H1 (cell line): ENCODE results near the gene PTPN13. TPM values are rescaled to one million over a fixed set of nuclear protein-coding genes. Genes with fewer than 3 reads are reported as not detected.

Experiments
- CTBP2 ChIP-seq: IDR thresholded peaks from 2 replicates; pipeline ENCODE4 v1.7.0; 2011; ENCODE audit warnings: borderline replicate concordance, mild to moderate bottlenecking, moderate library complexity, mixed read lengths, low read length; ENCODE audit not compliant: insufficient read depth, insufficient read length
- EZH2 ChIP-seq: fragments of 200-600 bp; sonication (generic); IDR thresholded peaks from 2 replicates; pipeline ENCODE4 v1.7.1; 2012; ENCODE audit warnings: low read depth, mild to moderate bottlenecking, moderate library complexity, low read length, inconsistent platforms; ENCODE audit not compliant: severe bottlenecking
- SUZ12 ChIP-seq: fragments of 200-600 bp; sonication (generic); IDR thresholded peaks from 2 replicates; pipeline ENCODE4 v1.6.1; 2012; ENCODE audit warnings: mild to moderate bottlenecking, inconsistent platforms, low read length, moderate library complexity, mixed read lengths
- polyA plus RNA-seq, 7 experiments: library from polyadenylated mRNA; depleted of rRNA in 3 of 7; stranded (reverse) in 5 of 7; unstranded in 2 of 7; fragments of >200 nt in 5 of 7; fragments of 200-250 nt in 2 of 7; gene quantifications; 1 replicate in 5 of 7; 2 replicates in 1 of 7; 4 replicates in 1 of 7; pipeline versions ENCODE4 v1.2.1 to v1.2.3, GENCODE V29; 2011 to 2013; ENCODE audit warnings: missing spikeins in 2 of 7, mixed read lengths in 2 of 7
- total RNA-seq: library from RNA; stranded (reverse); fragmentation: NEBNext Ultra II Directional; extraction: Animal tissue kit (Norgen Biotek cat#: 25700); gene quantifications from 2 replicates; pipeline ENCODE4 v1.2.1, GENCODE V29; 2021

PTPN13 gene
- total and polyA plus RNA-seq, 2 of the 8 experiments (the other 6 are each of a cell fraction or from before 2014, with no cell fraction given): 12.7 to 57.9 TPM

DNA sequence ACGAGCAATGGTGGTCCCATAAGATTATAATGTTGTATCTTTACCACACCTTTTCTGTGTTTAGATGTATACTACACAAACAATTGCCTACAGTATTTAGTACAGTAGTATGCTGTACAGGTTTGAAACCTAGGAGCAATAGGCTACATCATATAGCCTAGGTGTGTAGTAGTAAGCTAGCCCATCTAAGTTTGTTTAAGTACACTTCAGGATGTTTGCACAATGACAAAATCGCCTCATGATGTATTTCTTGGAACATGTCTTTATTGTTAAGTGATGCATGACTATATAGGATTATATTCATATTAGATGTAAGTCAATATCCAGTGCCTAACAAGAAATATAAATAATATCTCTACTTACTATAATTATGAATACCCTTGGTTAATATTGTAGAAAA, 150.5 kb downstream of the PTPN13 start (continued):
- TF ChIP-seq EZH2 (no peak), SUZ12 (no peak), CTBP2 (no peak)
- TF ChIP-seq, all 59 proteins: peak for 0
